Medulla oblongata (tissue), 1 donor: ENCODE data around the gene OBP2A.
"Not testable (repeated sequence)": the region's sequence is repeated elsewhere in the genome, so short reads cannot be mapped to it uniquely, and the experiment has no call there.

Experiments used
- DNase-seq: peaks from one replicate; pipeline ENCODE4 v3.0.0-alpha.2; 2015; ENCODE audit errors: extremely low spot score

OBP2A gene

GRCh38 chr9:135526730-135527571, 19.0 kb upstream of the OBP2A start:
- no peak for DNase-seq

GRCh38 chr9:135528842-135529435, 17.0 kb upstream of the OBP2A start:
- not testable (repeated sequence) for DNase-seq

GRCh38 chr9:135530146-135530545, 15.8 kb upstream of the OBP2A start:
- DNase-seq = no peak

- DNase-seq = no peak
Observed at GRCh38 chr9:135531096-135531495, 14.8 kb upstream of the OBP2A start.

- DNase-seq = no peak
Observed at GRCh38 chr9:135533113-135533512, 12.8 kb upstream of the OBP2A start.

GRCh38 chr9:135533674-135534073, 12.3 kb upstream of the OBP2A start:
- DNase-seq = no peak

GRCh38 chr9:135534192-135534711, 11.7 kb upstream of the OBP2A start:
- DNase-seq = not testable (repeated sequence)

- DNase-seq = not testable (repeated sequence)
Observed at GRCh38 chr9:135534826-135535225, 11.1 kb upstream of the OBP2A start.

- DNase-seq = not testable (repeated sequence)
Observed at GRCh38 chr9:135535631-135536030, 10.3 kb upstream of the OBP2A start.

- DNase-seq = no peak
Observed at GRCh38 chr9:135536216-135536615, 9.7 kb upstream of the OBP2A start.

GRCh38 chr9:135543262-135543894, 2.5 kb upstream of the OBP2A start:
- DNase-seq = not testable (repeated sequence)

GRCh38 chr9:135544981-135545635, 818 bp upstream of the OBP2A start:
- DNase-seq = no peak

- DNase-seq = not testable (repeated sequence)
Observed at GRCh38 chr9:135546792-135547617, 1.1 kb downstream of the OBP2A start.

GRCh38 chr9:135547756-135548736, 2.1 kb downstream of the OBP2A start:
- DNase-seq = no peak

GRCh38 chr9:135549478-135550343, 3.8 kb downstream of the OBP2A start:
- not testable (repeated sequence) for DNase-seq

GRCh38 chr9:135550344-135550918, 4.5 kb downstream of the OBP2A start:
- no peak for DNase-seq

- DNase-seq = no peak
Observed at GRCh38 chr9:135551031-135551430, 5.1 kb downstream of the OBP2A start.

- DNase-seq = no peak
Observed at GRCh38 chr9:135551456-135551855, 5.5 kb downstream of the OBP2A start.
